HUES6 (cell line): ENCODE data around the gene DPYSL4.

Experiments used
- H3K27ac ChIP-seq: 2 replicates; pipeline ENCODE4 v1.7.0; 2013; ENCODE audit warnings: low read depth, mild to moderate bottlenecking, low read length, inconsistent platforms
- H3K27me3 ChIP-seq: 2 replicates; pipeline ENCODE4 v1.6.1; 2013; ENCODE audit warnings: low read length; ENCODE audit not compliant: control insufficient read depth, insufficient read depth
- H3K36me3 ChIP-seq: 2 replicates; pipeline ENCODE4 v1.6.1; 2013; ENCODE audit warnings: low read length; ENCODE audit not compliant: control insufficient read depth, insufficient read depth
- H3K4me1 ChIP-seq: 2 replicates; pipeline ENCODE4 v1.6.1; 2013; ENCODE audit warnings: low read length; ENCODE audit not compliant: control insufficient read depth, insufficient read depth
- H3K4me3 ChIP-seq: 2 replicates; pipeline ENCODE4 v1.5.1; 2013; ENCODE audit warnings: low read depth, low read length
- H3K9ac ChIP-seq: one replicate; pipeline ENCODE4 v1.6.1; 2013; ENCODE audit warnings: mild to moderate bottlenecking, low read length
- H3K9me3 ChIP-seq: 2 replicates; pipeline ENCODE4 v1.6.1; 2013; ENCODE audit warnings: low read depth, low read length; ENCODE audit not compliant: control insufficient read depth, insufficient read depth

The DPYSL4 gene

DNA sequence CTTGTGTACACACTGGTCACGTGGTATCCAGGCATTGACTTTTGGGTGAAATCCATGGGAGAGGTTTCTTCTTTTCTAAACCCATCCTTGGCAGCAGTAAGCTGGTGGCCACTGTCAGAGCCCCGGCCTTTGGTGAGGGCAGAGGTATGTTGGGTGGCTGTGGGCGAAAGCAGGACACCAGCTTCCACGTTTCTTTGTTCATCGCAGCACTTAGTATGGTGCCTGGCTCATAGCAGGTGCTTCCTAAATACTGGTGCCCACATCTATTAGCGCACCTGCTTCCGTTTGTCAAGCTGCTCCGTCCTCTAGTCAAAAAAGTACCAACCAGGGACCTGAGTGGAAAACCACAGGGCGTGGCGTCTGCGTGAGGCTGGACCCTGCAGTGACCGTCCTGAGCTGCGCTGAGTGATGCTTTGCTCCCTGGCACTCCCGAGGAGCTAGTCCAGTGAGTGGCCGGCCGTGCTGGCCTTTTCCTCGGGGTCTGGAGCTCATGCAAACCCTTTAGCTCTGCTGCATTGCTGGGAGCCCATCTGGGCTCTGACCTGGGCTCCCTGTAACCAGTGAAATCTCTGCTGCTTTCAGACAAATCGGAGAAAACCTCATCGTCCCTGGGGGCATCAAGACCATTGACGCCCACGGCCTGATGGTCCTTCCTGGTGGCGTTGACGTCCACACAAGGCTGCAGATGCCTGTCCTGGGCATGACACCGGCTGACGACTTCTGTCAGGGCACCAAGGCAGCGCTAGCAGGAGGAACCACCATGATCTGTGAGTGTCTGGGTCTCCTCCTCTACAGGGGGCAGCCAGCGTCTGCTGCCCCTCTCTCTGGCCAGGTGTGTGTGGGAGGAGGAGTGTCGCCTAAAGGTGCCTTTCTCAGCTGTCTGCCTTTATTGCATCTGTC lies 5.6 kb downstream of the DPYSL4 start:
- peaks cover 34% of the 10 kb centered on the region for H3K27me3 ChIP-seq
- H3K4me1 ChIP-seq: 0 out of 2 replicates have a peak, but pooled peaks cover 4% of the 10 kb centered on the region
- H3K36me3 ChIP-seq: peaks cover 10% of the 10 kb centered on the region; the same call in 1 of the 2 replicates
- H3K9me3 ChIP-seq: no peaks in the 10 kb centered on the region
- no peak overlapping the region for H3K9ac ChIP-seq
- H3K4me3 ChIP-seq: no peak overlapping the region
- H3K27ac ChIP-seq: no peak overlapping the region

DNA sequence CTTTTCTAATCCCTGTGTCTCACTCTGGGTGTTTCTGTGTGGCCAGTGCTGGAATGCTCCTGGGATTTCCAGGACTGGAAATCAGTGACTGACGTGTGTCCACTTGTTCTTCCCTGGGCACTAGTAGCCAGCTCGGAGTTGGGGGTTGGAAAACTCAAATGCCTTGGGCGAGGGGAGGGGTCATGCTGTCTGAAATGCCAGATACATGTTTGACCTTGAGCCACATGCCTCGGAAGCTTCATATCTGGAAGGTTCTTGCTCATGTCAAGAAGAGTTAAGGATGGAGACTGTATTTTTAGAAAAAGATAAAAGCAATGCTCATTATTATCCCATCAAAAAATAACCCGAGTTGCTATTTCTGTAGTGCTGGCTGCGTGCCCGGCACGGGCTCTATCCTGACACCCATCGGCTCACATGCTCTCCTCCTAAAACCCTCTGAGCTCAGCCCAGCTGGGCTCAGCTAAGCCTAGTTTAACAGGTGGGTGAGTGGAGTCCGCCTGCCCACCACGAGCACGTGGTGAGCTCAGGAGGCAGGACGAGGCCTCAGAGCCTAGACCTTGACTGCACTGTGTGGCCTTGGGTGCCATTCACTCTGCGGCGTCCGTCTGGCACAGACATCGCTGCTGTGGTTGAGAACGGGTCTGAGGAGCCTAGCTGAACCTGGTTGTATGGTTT lies 6.4 kb downstream of the DPYSL4 start:
- H3K9me3 ChIP-seq: no peaks in the 10 kb centered on the region
- H3K27me3 ChIP-seq: peaks cover 26% of the 10 kb centered on the region
- no peaks in the 10 kb centered on the region for H3K4me1 ChIP-seq
- peaks cover 10% of the 10 kb centered on the region; the same call in 1 of the 2 replicates for H3K36me3 ChIP-seq
- H3K4me3 ChIP-seq: no peak overlapping the region
- H3K27ac ChIP-seq: no peak overlapping the region
- no peak overlapping the region for H3K9ac ChIP-seq

- H3K4me3 ChIP-seq: no peak overlapping the region
- peaks cover 10% of the 10 kb centered on the region; the same call in 1 of the 2 replicates for H3K36me3 ChIP-seq
- H3K27ac ChIP-seq: no peak overlapping the region
- no peak overlapping the region for H3K9ac ChIP-seq
- no peaks in the 10 kb centered on the region for H3K9me3 ChIP-seq
- H3K27me3 ChIP-seq: peaks cover 17% of the 10 kb centered on the region
- no peaks in the 10 kb centered on the region for H3K4me1 ChIP-seq
Observed at GRCh38 chr10:132193907-132194552, 7.3 kb downstream of the DPYSL4 start.

- peaks cover 10% of the 10 kb centered on the region; the same call in 1 of the 2 replicates for H3K27me3 ChIP-seq
- no peak overlapping the region for H3K27ac ChIP-seq
- no peak overlapping the region for H3K9ac ChIP-seq
- no peaks in the 10 kb centered on the region for H3K4me1 ChIP-seq
- no peak overlapping the region for H3K4me3 ChIP-seq
- peaks cover 10% of the 10 kb centered on the region; the same call in 1 of the 2 replicates for H3K36me3 ChIP-seq
- no peaks in the 10 kb centered on the region for H3K9me3 ChIP-seq
Observed at GRCh38 chr10:132194726-132195125, 8.0 kb downstream of the DPYSL4 start.

DNA sequence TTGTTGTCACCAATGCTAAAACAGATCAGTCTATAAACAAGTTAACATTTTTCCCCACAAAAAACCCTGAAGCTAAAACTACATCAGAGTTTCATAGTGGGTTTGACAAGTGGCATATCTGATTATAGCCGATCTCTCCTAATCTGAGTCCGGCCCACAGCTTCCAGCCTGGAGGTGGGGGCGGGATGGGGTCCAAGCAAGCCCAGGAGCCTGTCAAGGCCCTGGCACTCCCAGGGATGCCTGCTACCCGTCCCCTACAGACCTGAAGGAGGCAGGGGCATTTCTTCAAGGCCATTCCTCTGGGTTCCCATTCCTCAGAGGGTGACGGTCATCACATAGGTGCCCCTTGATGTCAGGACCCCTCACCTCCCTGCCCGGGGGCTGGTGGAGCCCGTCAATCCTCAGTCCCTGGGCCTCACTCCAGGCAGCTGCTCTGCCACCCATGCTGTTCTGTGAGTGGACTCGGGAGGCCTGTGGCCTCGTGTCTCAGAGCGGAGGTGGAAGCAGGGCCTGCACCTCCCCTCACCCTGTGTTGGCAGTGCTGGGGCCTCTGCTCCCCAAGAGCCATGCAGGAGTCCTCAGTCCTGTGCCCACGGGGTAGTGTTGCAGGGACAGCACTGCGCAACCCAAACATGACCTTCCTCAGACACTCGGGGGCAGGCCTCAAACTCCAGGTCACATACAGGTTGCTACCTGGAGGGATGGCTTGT lies 8.8 kb downstream of the DPYSL4 start:
- Histone ChIP-seq H3K9me3 (no peaks in the 10 kb centered on the region), H3K27me3 (peaks cover 2% of the 10 kb centered on the region; the same call in 1 of the 2 replicates), H3K27ac (no peak overlapping the region), H3K36me3 (peaks cover 10% of the 10 kb centered on the region; the same call in 1 of the 2 replicates), H3K4me3 (no peak overlapping the region), H3K9ac (no peak overlapping the region), H3K4me1 (no peaks in the 10 kb centered on the region)

DNA sequence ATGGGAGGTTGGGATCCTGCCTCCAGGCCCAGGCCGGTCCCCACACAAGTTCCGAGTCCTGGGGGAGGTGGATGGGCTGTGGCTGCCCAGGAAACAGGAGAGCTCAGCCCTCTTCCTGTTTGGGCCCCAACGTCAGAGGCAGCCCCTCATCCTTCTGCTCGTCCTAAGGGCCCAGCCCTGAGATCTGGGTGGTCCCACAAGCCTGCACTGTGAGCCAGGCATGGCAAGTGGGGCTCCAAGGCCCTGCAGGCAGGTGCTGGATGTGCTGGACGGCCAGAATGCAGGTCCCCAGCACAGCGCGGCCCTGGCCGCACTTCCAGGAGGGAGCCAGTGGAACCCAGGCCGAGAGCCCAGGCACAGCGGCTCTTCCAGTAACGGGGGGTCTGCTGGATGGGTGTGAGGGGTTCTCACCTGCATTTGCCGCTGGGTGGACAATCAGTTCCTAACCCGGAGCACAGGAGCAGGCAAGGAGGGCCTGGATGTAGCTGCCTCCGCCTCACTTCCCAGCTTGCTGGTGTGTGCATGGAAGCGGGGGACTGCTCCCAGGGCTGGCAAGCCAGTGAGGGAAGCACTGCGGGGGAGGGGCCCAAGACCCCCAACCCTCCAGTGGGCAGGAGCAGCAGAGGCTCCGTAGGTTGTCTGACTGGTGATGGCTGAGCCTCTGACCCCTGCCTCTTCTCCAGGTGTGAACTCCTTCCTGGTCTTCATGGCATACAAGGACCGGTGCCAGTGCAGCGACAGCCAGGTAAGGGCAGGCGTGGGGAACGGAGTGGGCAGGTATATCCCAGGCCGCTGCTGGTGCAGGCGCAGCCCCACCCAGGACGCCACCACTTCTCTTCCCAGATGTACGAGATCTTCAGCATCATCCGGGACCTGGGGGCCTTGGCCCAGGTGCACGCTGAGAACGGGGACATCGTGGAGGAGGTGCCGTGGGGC lies 9.7 kb downstream of the DPYSL4 start:
- Histone ChIP-seq H3K27ac (no peak overlapping the region), H3K27me3 (no peaks in the 10 kb centered on the region), H3K9ac (no peak overlapping the region), H3K4me1 (no peaks in the 10 kb centered on the region), H3K9me3 (no peaks in the 10 kb centered on the region), H3K36me3 (peaks cover 10% of the 10 kb centered on the region; the same call in 1 of the 2 replicates), H3K4me3 (no peak overlapping the region)

DNA sequence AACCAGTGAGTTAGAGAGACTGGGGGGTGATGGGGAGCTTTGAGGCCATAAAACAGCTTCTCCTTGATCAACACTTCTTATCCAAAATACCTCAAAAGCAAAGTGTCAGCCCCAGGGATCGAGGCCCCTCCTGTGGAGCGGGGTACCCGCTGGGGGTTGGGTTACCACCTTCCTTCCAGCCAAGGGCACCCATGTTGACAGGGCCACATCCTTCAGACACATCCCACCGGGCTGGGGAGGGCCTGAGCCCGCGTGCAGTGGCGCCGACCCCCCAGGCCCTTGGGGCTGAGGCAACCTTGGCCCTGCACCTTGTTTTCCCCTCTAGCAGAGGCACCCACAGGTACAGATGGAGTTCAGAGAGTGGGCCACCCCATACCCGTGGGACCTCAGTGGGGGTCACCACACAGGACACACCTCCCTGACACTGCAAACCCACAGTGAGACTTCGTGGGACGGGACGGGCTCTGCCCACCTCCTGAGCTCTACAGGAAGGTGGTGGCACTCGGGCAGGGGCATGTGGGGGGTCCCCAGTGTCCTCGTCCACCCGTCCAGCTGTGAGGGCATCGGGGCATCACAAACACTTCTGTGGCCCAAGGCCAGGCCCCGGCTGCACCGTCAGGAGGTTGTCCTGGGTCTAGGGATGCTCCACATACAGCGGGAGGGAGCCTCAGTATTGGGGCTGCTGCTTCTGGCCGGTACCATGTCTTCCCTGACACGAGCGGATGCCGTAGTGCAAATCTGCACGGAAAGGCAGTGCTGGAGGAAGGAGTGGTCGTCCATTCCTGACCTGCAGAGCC lies 10.7 kb downstream of the DPYSL4 start:
- no peak overlapping the region for H3K27ac ChIP-seq
- H3K9ac ChIP-seq: no peak overlapping the region
- no peak overlapping the region for H3K4me3 ChIP-seq
- no peaks in the 10 kb centered on the region for H3K9me3 ChIP-seq
- H3K4me1 ChIP-seq: no peaks in the 10 kb centered on the region
- H3K27me3 ChIP-seq: no peaks in the 10 kb centered on the region
- H3K36me3 ChIP-seq: peaks cover 8% of the 10 kb centered on the region; the same call in 1 of the 2 replicates

- Histone ChIP-seq H3K27ac (no peak overlapping the region), H3K36me3 (peaks cover 3% of the 10 kb centered on the region; the same call in 1 of the 2 replicates), H3K4me3 (no peak overlapping the region), H3K9ac (no peak overlapping the region), H3K9me3 (no peaks in the 10 kb centered on the region), H3K4me1 (no peaks in the 10 kb centered on the region), H3K27me3 (no peaks in the 10 kb centered on the region)
Observed at GRCh38 chr10:132198068-132198370, 11.3 kb downstream of the DPYSL4 start.

DNA sequence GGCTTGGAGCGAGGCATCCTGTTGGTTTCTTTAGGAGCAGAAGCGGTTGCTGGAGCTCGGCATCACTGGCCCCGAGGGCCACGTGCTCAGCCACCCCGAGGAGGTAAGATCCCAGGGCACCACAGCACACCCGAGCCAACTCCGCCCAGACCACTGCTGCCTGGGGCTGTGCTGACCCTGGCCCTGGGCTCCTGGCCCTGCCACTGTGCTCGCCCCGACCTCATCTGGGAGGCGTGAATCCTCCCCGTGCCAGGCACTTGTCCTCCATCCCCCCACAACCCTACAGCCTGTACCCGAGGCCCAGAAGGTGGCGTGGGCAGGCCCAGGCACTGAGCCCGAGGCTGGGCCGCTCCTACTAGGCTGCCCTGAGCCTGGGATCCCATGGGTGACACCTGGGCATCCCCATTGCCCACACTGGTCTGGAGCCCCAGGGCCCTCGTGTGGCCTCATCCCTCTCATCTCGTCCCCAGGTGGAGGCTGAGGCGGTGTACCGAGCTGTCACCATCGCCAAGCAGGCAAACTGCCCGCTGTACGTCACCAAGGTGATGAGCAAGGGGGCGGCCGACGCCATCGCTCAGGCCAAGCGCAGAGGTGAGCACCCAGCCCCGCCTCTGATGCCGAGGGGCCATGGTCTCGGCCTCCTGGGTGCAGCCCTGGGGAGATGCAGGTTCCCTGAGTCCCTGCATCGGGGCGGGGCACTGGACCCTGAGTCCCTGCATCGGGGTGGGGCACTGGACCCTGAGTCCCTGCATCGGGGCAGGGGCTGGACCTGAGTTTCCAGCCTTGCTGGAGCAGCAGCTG lies 11.8 kb downstream of the DPYSL4 start:
- Histone ChIP-seq H3K27me3 (no peaks in the 10 kb centered on the region), H3K27ac (no peak overlapping the region), H3K9me3 (no peaks in the 10 kb centered on the region), H3K4me1 (no peaks in the 10 kb centered on the region), H3K36me3 (peaks cover 5% of the 10 kb centered on the region; the same call in 1 of the 2 replicates), H3K4me3 (no peak overlapping the region), H3K9ac (no peak overlapping the region)
